ENCODE data around the gene ADCY9. TPM values are rescaled to one million over a fixed set of nuclear protein-coding genes. Genes with fewer than 3 reads are reported as not detected.
A peak's percentile ranks its signal among the peaks of the same experiment; 100 is the strongest.

ADCY9 gene
- total RNA-seq, 1 experiment from 2014 or later, result 4.7 TPM

DNA sequence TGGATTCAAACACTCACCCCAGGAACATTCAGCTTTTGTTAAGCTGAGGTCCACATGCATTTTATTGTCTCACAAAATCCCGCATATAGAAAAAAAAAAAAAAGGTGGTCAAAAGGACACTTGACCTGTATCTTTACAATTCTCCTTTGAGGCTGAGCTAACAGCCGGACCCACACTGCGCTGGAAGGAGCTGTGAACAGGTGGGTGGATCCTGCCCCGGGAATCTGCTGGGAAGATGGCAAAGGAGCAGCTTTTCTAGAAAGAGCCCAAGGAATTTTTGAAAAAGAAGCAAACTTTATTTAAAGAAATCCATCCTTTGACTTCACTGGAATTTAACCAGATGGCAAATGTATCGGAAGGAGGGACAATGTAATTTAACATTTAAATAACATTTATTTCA lies 108.1 kb downstream of the ADCY9 start:
- Histone ChIP-seq H4K8ac (replicated peaks; ENCODE audit: insufficient read length, low read depth, low read length) (no peak overlapping the region), H2BK5ac (ENCODE audit: insufficient read length, low read length) (no peak overlapping the region), H3K23ac (ENCODE audit: insufficient read length, low read depth, low read length) (no peak overlapping the region), H2BK12ac (ENCODE audit: insufficient read length, low read depth, low read length) (no peak overlapping the region), H2BK20ac (ENCODE audit: low read depth, low read length, poor library complexity, severe bottlenecking) (no peak overlapping the region), H3K9ac (ENCODE audit: extremely low read depth, insufficient read length, low read length) (no peak overlapping the region), H4K20me1 (ENCODE audit: control insufficient read depth, insufficient read depth, insufficient read length) (no peaks in the 10 kb centered on the region), H2BK15ac (ENCODE audit: low read depth, low read length) (no peak overlapping the region), H4K91ac (ENCODE audit: insufficient read length, low read depth, low read length) (no peak overlapping the region), H3K4me2 (ENCODE audit: insufficient read depth, insufficient read length, low read length) (no peak overlapping the region), H3K56ac (ENCODE audit: insufficient read length, low read depth, low read length) (no peak overlapping the region), H4K5ac (ENCODE audit: insufficient read length, low read depth, low read length) (no peak overlapping the region), H3T11ph (ENCODE audit: low read length) (no peak overlapping the region), H3K4me1 (ENCODE audit: insufficient read depth, low read length) (peaks cover 11% of the 10 kb centered on the region; the same call in 1 of the 2 replicates), H3K23me2 (ENCODE audit: insufficient read length, low read depth, low read length, poor library complexity, severe bottlenecking) (no peaks in the 10 kb centered on the region), H3K79me2 (ENCODE audit: insufficient read depth, low read length) (no peaks in the 10 kb centered on the region), H2BK120ac (ENCODE audit: low read depth, low read length, poor library complexity, severe bottlenecking) (no peak overlapping the region), H3K4ac (ENCODE audit: low read depth, low read length) (no peak overlapping the region), H3K79me1 (ENCODE audit: insufficient read depth, low read depth, low read length, poor library complexity, severe bottlenecking) (no peaks in the 10 kb centered on the region), H3K14ac (ENCODE audit: insufficient read depth, low read length) (no peak overlapping the region), H3K9me3 (ENCODE audit: control insufficient read depth, low read depth, low read length) (no peaks in the 10 kb centered on the region), H2AK5ac (ENCODE audit: insufficient read length, low read length) (no peak overlapping the region), H3K18ac (ENCODE audit: insufficient read length, low read depth, low read length) (no peak overlapping the region), H3K27ac (ENCODE audit: insufficient read length, low read depth, low read length) (no peak overlapping the region), H2AFZ (ENCODE audit: low read length) (no peak overlapping the region), H3K27me3 (ENCODE audit: insufficient read depth, low read length) (no peaks in the 10 kb centered on the region)
- TF ChIP-seq, protein P1, sequence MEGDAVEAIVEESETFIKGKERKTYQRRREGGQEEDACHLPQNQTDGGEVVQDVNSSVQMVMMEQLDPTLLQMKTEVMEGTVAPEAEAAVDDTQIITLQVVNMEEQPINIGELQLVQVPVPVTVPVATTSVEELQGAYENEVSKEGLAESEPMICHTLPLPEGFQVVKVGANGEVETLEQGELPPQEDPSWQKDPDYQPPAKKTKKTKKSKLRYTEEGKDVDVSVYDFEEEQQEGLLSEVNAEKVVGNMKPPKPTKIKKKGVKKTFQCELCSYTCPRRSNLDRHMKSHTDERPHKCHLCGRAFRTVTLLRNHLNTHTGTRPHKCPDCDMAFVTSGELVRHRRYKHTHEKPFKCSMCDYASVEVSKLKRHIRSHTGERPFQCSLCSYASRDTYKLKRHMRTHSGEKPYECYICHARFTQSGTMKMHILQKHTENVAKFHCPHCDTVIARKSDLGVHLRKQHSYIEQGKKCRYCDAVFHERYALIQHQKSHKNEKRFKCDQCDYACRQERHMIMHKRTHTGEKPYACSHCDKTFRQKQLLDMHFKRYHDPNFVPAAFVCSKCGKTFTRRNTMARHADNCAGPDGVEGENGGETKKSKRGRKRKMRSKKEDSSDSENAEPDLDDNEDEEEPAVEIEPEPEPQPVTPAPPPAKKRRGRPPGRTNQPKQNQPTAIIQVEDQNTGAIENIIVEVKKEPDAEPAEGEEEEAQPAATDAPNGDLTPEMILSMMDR (conservative IDR thresholded peaks at IDR 0.05), result no peak
- peaks cover 0 to 3% (median 0%) of the 10 kb centered on the region in 3 experiments; a peak in 2 of 7 replicates for H3K36me3 Mint-ChIP-seq (ENCODE audit: insufficient read depth in 1 of 3, low read depth in 3 of 3)
- no peaks in the 10 kb centered on the region; a peak in 1 of 5 replicates for H3K9me3 Mint-ChIP-seq
- H3K27me3 Mint-ChIP-seq (ENCODE audit: low read depth), result no peaks in the 10 kb centered on the region; the same call in 1 of the 2 replicates
- H3K4me3 Mint-ChIP-seq, result peak overlapping the region in 1 of 2 experiments; percentile 11; a peak in 2 of 5 replicates
- peak overlapping the region in 2 of 3 experiments; percentile 62 to 86; a peak in 3 of 7 replicates for H3K27ac Mint-ChIP-seq
- H3K4me1 Mint-ChIP-seq, result peaks cover 27 to 42% of the 10 kb centered on the region in 2 experiments
- no CpG with 5 or more reads among the region's 5 CpGs for WGBS (ENCODE audit: extremely low coverage, insufficient read length, low lambda C conversion rate)
- DNase-seq, result no peak

Data from H9 (cell line).